CD4-positive, alpha-beta T cell treated with Interleukin-2 at 100 ng/mL for 4 hours (primary cell): ENCODE measurements around the gene KAT2B.
A peak's percentile ranks its signal among the peaks of the same experiment; 100 is the strongest.

Experiments used
- DNase-seq: peaks from one replicate; pipeline ENCODE4 v3.0.0-alpha.2; 2020; ENCODE audit warnings: low spot score

Gene KAT2B

DNA sequence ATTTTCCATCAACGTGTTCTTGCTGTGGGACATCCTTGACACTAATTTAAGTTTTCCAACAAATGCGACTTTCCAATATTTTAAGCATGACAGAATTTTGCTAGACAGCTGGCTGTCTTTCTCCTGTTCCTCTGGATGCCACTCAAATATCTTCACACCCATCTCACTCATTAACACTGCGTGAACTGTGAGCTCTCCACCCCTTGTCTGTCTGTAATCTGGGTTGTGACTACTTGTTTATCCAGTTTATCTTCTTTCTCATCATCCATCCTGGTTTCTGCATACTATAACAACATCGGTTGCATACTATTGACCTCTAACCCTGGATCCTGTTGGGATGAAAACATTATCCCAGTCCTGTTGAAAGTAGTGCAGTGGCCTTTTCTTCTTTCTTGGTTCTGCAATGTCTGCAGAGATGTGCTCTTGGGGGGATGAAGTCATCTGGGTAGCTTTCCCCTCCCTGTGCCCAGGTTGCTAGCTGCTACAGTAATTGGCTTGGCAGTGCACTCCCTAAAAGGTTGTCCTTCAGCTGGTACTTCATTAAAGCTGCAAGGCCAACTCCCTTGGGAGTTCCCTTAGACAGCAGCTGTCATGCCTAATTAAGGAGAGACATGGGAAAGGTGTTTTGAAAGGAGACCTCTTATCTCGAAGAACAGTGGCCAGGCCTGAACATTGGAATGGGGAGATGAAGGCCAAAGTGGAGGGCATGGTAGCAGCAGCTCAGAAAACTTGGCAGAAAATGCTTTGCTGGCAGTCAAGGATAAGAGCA, 24.7 kb downstream of the KAT2B start:
- DNase-seq: no peak

DNA sequence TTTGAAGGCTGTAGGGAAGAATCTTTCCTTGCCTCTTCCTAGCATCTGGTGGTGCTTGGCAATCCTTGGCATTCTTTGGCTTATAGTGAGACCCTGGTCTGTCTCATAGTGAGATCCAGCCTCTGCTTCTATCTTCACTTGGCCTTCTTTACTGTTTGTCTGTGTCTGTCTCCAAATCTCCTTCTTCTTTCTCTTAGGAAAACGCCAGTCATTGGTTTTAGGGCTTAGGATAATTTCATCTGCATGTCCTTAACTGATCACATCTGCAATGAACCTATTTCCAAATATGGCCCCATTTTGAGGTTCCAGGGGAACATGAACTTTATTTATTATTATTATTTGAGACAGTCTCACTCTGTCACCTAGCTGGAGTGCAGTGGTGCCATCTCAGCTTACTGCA, 25.8 kb downstream of the KAT2B start:
- DNase-seq: no peak

DNA sequence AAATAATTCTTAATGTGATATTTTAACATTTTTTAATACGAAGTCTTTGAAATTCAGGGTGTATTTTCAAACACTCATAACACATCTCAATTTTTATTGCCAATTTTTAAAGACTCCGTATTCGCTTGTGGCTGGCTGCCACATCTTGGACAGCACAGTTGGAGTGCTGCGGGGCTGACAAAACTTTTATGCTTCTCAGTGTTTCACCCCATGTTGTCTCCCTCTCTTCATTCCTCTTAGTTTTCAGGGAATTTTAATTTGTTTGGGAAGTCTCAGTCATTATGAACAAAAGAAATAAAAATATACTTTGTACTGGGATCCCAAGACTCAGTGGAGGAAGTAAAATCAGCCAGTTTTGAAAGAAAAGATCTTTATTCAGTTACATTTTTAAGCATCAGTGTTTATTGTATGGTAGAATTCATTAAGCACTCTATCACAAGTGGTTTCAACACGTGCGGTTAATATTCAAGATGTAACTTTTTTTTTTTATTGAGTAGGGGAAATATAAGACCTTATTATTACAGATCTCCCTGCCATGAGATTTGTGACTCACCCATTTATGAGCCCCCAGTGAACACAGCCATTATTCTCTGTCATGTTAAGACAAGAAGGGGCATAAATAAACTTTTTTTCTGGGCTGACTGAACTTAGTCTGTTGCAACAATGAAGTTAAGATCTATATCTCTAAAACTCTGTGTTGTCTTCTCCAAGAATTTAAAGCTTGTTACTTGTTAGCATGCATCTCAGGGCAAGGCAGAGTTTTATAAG, 26.8 kb downstream of the KAT2B start:
- no peak for DNase-seq

DNA sequence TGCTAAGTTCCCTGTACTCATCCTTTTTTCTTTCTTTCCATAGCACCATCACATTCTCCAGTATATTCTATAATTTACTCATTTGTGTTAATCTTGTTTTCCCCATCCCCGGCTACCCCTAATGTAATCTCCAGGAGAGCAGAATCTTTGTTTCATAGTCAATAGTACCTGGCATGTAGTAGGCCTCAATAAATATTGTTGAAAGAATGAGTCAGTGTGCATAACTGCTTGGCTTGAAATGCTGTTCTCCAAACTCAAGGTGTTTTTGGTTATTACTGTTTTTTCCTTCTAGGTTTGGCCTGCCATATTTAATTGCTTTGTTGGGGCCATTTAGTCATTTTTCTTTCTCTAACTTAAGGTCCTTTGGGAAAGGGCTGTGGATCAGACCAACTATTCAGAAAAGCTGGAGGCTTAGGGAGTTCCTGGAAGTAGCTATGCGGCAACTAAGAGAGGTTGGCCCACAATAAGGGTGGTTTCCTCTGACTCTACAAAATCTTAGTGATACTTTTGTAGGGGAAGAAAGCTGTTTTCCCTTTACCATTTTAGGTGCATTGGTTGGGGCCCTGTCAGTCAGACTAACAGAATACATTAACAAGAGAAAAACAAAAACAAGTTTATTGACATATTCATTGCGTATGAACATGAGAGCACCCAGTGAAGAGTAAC, 28.4 kb downstream of the KAT2B start:
- no peak for DNase-seq

DNA sequence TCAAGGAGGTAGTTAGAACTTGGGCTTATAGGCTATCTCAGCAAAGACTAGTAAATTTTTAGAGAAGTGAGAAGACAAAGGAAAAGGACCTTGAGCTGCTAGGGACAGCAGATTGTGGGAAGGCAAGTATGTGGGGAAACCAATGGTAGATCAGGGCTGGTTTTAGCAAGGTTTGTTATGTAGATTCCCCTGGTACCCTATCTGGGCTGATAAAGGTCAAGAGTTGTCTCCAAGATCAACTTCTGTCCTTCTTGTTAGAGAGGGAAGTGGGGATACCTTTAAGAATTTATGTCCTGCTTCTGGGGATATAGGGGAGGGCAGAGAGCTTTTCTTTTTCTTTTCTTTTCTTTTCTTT, 28.9 kb downstream of the KAT2B start:
- no peak for DNase-seq

DNA sequence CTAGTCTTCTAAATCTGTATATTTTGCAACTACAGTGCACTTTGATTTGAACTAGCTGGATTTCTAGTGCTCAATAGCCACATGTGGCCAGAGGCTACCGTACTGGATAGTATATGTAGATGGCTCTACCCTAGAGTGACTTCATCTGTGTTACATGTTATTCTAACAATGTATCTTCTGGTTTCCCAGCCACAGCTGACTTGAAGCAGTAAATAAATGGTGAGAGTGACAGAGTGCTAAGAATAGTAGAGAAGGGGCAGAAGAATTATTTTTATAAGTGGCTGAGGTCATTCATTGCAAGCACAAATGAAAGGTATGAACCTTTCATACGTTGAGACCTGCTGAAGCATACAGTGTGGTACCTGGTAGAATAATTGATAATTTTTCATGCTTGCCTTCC, 30.9 kb downstream of the KAT2B start:
- no peak for DNase-seq

DNA sequence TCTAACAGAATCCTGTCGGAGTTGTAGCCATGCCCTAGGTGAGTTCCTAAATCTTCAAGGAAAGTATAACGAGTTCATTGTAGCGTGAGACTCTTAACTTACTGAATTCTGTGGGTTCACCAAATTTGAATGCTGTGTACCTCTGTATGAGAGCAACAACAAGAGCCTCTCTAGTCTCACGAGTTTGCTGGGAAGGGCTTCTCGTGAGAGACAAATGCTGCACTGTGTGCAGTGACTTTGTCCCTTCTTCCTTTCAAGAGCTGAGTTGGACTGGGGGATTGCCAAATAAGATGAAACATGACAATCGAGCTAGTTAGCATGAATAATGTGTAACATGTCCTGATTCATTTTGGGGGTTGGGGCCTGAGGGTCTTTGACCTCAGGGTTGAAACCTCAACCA, 32.2 kb downstream of the KAT2B start:
- DNase-seq: no peak

DNA sequence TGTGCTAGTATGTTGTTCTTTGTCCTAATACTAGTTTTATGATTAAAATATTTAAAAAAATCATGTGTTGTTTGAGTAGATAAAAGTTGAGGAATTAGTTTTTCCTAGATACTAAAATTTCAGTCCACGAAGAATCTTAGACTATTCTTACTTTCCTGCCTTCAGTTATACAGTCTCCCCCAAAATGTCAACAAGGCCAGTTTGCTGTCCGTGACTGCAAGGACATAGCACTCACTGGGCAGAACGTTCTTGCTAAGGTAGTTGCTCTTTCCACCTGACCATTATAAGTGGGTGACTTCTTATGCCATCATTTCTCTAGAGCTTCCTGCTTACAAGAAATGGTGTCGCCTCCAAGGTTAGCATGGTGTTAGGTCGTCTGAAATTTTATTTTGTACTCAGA, 32.8 kb downstream of the KAT2B start:
- DNase-seq: no peak

DNA sequence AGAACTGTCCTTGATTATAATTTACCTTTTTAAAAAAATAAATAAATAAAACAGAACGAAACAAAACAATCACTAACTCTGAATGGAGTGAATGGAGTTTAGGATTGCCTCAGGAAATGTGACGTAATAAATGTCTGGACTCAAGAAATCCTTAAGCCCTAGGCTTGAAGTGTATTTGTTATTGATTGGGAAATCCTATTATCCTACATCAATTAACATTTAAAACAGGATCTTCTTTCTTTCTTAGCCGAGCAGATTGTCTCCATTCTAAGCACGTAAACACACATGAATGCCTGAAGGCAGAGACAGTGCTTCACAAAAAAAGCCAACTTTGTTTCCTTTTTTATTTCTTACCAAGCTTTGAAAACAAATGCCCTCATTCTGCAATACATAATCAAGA, 33.4 kb downstream of the KAT2B start:
- no peak for DNase-seq

DNA sequence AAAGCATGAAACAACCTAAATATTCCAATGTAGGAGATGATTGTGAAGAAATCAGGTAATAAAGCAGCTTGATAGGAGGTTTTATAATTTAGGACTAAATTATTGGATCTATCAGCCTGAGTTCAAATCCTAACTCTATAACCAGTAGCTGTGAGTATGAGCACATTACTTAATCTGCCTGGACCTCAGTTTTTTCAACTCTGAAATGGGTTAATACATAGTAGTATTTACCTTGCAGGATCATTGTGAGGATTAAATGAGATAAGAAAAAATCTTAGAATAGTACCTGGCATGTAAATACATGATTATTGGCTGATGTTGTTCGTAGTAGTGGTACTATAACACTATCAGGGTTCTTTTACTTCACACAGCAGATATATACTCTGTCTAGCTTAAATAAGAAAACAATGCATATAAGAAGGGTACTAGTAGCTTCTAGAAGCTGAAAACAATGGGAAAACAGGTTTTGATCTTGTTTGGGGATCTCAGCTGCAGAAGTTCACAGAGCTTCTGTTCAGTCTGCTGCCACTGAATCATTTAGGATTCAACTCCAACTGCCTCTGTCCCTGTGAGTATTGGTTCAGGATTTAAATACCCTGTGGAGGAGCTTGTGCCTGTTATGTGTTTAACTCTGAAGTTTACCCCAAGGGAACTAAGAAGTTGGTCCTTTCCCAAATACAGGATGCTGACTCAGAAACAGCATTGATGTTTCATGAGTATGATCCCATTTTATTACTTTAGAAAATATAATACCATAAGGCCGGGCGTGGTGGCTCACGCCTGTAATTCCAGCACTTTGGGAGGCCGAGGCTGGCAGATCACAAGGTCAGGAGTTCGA, 34.2 kb downstream of the KAT2B start:
- no peak for DNase-seq

DNA sequence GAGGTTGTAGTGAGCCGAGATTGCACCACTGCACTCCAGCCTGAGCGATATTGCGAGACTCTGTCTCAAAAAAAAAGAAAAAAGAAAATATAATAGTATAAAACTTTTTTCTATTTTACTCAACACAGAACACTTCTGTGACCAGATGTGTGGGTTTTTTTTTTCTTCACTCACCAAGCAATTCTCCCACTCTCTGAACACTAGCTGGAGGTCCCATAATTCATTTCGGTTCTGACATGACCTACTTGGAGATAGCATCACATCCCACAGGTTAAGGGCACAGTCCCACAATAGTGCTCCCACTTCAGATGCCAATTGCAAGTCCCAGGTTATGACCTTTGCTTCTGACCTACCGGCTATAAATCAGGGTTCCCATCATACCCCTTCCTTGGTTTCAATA, 35.0 kb downstream of the KAT2B start:
- DNase-seq: no peak

DNA sequence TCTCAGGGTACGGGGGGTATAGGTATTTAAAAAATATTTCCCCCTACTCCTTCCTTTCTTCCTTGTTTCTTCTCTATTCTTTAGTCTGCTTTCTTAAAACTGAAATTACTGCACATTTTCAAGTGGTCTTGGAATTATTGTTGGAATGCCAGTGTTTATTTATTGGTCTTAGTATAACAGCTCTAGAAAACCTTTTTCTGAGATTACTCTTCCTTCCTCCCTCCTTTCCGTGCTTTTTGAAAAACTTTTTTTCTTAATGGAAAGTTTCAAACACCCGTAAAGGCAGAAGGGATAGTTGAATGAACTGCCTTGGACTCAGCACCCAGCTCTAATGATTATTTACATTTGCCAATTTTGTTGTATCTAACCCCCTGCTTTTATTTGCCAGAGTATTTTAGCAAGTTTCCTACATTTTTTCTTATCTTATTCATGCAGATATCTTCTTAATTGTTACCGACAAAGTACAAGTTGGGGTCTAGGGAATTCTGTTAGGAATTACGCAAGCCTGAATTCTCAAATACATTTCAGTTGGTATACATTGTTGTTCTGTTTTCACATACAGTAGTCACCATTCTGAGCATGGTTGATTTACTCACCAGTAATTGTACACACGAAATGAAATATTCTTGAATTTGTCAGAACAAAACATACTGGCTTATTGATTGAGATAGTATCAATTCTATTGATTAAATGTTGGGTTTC, 36.2 kb downstream of the KAT2B start:
- DNase-seq: no peak

DNA sequence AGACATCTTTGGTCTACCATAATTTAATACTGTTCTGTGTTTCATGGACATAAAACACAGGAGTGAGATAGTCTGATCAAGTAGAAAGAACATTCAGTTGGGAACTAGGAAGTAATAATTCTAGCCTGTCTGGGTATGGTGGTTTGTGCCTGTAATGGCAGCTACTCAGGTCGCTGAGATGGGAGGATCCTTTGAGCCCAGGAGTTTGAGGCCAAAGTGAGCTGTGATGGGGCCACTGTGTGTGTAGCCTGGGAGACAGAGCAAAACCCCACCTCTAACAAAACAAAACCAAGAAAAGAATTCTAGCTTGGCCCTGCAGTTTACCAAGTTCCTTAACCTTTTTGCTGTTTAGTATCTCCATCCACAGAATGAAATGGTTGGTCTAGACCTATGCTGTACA, 36.8 kb downstream of the KAT2B start:
- no peak for DNase-seq

DNA sequence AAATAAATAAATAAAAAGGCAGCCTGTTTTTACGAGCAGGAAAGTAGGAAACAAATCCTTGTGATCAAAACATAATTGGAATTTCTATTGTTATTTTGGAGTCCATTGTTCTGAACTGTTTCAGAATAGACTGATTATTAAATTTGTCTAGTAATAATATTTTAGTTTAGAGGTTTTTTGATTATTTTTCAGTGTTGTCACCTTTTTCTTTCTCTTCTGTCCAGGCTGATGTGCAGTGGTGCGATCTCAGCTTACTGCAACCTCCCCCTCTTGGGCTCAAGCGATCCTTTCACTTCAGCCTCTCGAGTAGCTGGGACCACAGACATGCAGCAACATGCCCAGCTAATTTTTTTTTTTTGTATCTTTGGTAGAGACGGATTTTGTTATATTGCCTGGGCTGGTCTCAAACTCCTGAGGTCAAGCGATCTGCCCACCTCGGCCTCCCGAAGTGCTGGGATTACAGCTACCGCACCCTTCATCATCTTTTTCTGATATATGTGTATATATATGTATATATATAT, 38.0 kb downstream of the KAT2B start:
- no peak for DNase-seq

DNA sequence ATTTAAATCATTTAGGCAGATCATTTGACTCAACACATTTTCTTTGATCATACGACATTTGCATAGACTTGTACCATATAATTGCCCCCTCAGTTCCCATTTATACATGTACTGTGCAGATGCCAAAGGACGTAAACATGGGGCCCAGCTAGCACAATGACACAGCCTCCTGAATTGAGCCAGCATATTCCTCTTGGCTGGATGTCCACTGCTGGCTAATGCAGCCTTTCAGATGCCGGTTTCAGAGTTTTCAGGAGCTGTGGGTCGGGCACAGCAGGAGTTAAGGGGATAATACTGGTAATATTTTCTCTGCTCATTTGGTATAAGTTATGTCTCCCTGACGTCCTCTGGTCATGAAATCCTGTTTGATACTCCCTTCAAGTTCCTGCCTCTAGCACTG, 39.4 kb downstream of the KAT2B start:
- no peak for DNase-seq

DNA sequence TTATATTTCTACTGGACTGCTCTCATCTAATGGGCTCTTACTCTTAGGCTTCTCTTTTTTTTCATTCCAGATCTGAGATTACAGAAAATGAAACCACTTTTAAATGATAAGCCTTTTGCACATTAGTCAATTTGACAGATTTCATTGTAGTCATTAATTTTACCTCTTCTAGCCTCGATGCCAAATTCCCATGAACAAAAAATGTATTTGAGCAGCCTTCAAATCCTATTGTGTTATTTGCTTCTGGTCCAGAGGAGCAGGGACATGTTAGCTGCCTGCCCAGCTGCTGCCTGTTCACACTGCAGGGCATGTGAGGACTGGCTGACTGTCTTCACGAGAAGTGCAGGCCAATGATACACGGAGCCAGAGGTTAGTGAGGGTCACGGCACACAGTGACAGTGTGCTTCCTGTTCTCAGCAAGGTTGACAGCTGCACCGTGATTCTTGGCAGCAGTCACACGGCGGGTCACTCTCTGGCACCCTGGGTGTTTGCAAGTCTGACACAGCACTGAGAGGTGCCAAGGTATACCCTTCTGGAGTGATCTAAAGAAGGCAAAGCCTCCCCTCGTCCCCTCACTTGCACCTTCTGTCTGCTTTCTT, 40.8 kb downstream of the KAT2B start:
- DNase-seq: peak; percentile 66

DNA sequence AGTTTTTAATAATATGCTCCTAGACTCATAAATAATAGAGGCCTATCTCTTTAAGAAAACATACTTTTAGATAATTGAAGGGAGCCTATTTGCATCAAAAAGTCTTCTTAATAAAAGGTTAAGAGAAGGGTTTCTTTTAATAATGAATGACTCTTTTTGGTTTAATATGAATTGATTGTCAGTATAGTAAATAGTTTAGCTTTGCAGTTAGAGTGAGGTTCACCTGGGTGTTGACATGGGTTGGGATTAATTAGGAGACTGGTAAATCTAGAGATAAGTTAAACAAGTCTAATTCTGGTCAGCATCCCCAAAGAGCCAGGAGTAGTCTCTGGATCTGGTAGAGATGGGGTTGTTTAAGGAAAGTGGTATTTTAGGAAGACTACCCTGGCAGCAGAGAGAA, 43.0 kb downstream of the KAT2B start:
- no peak for DNase-seq

DNA sequence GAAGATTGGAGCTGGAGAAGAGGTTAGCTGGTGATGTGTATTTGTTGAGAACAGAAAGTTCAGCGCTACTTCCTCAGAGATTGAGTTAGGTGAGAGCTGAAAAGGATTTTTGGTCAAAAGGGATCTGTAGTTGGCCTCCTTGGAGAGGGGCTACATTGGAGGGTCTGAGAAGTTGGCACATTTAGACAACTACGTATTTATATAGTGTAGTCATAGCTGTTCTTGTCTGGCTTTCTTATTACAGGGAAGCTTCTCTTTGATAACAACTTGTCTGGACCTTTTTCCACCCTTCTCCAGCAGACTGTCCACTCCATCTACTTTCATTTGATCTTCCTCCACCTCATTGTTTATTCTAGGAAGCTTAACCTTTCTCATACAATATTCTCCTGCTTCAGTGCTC, 43.7 kb downstream of the KAT2B start:
- no peak for DNase-seq

DNA sequence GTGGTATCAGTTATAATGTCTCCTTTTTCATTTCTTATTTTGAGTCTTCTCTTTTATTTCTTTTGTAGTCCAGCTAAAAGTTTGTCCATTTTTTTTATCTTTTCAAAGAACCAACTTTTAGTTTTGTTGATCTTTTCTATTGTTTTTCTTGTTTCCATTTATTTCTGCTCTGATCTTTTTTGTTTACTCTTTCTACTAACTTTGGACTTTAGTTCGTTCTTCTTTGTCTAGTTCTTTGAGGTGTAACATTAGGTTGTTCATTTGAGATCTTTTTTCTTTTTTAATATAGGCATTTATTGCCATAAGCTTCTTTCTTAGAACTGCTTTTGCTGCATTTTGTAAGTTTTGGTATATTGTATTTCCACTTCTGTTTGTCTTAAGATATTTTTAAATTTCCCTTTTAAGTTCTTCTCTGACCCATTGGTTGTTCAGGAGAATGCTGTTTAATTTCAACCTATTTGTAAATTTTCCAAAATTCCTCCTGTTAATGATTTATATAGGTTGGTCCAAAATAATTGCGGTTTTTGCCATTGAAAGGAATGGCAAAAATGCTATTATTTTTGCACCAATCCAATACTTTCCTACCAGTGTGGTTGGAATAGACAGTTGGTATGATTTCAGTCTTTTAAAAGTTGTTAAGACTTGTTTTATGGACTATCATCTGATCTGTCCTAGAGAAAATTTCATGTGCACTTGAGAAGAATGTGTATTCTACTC, 51.2 kb downstream of the KAT2B start:
- no peak for DNase-seq

DNA sequence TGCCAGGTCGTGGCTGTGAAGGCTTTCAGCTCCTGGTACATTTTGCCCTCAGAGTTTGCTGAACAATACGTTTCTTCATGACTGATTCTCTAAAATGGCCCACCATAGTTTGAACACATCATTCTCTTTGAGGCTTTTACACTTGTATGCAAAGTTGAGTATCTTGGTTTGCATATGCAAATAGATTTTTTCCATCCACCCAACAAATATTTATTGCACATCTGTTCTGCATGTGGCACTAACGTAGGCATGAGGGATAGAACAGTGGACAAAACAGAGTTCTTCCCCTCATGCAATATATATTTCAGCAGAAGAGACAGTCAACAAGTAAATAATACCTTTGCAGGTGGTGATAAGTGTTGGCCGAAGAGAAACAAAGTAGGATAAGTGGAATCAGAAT, 55.2 kb downstream of the KAT2B start:
- DNase-seq: no peak
